Esophagus (tissue), 2 donors: Measurements from ENCODE around the gene MIB2. TPM values are rescaled to one million over a fixed set of nuclear protein-coding genes. Genes with fewer than 3 reads are reported as not detected.

Source experiments
- H3K27ac ChIP-seq, 2 donors: one replicate each; pipeline ENCODE4 v1.5.1; 2013; ENCODE audit warnings: low read depth in 2 of 2, mild to moderate bottlenecking in 2 of 2, inconsistent platforms in 1 of 2, low read length in 1 of 2, moderate library complexity in 1 of 2
- H3K27me3 ChIP-seq, 2 donors: one replicate each; pipeline ENCODE4 v1.6.1; 2013; ENCODE audit warnings: low read length in 2 of 2, control low read depth in 1 of 2, mild to moderate bottlenecking in 1 of 2; ENCODE audit not compliant: insufficient read depth in 2 of 2, control insufficient read depth in 1 of 2
- H3K36me3 ChIP-seq, 2 donors: one replicate each; pipeline ENCODE4 v1.6.1; 2013; ENCODE audit warnings: low read length in 1 of 2; ENCODE audit not compliant: control insufficient read depth in 2 of 2, insufficient read depth in 2 of 2
- H3K4me1 ChIP-seq, 2 donors: one replicate each; pipeline ENCODE4 v1.6.1; 2013; ENCODE audit warnings: low read length in 1 of 2; ENCODE audit not compliant: control insufficient read depth in 2 of 2, insufficient read depth in 2 of 2
- H3K4me3 ChIP-seq, 2 donors: one replicate each; pipeline ENCODE4 v1.5.1; 2013; ENCODE audit warnings: low read length in 2 of 2, mild to moderate bottlenecking in 2 of 2, low read depth in 1 of 2, moderate library complexity in 1 of 2
- H3K9me3 ChIP-seq, 2 donors: one replicate each; pipeline ENCODE4 v1.6.1; 2013; ENCODE audit warnings: mild to moderate bottlenecking in 2 of 2, low read depth in 1 of 2, low read length in 1 of 2, moderate library complexity in 1 of 2; ENCODE audit not compliant: control insufficient read depth in 2 of 2, insufficient read depth in 1 of 2
- WGBS, 2 donors: extraction: QIAGEN DNeasy Blood & Tissue Kit; methylation state at CpG; one replicate each; pipeline ENCODE4 v1.1.7; 2013; 5-methylcytosine and 5-hydroxymethylcytosine counted together
- polyA plus RNA-seq, 2 donors: library from polyadenylated mRNA; stranded (reverse); fragments of 200-250 nt; gene quantifications; one replicate each; pipeline ENCODE4 v1.2.3, GENCODE V29; 2013
- donor health status: healthy with polysubstance abuse.
- donor health status: Bipolar disorder and iron deficiency.

The MIB2 gene
- 100 to 1,000 TPM in 1 of 2 donors, 10 to 100 TPM in 1; 89.9 to 153 TPM for polyA plus RNA-seq

DNA sequence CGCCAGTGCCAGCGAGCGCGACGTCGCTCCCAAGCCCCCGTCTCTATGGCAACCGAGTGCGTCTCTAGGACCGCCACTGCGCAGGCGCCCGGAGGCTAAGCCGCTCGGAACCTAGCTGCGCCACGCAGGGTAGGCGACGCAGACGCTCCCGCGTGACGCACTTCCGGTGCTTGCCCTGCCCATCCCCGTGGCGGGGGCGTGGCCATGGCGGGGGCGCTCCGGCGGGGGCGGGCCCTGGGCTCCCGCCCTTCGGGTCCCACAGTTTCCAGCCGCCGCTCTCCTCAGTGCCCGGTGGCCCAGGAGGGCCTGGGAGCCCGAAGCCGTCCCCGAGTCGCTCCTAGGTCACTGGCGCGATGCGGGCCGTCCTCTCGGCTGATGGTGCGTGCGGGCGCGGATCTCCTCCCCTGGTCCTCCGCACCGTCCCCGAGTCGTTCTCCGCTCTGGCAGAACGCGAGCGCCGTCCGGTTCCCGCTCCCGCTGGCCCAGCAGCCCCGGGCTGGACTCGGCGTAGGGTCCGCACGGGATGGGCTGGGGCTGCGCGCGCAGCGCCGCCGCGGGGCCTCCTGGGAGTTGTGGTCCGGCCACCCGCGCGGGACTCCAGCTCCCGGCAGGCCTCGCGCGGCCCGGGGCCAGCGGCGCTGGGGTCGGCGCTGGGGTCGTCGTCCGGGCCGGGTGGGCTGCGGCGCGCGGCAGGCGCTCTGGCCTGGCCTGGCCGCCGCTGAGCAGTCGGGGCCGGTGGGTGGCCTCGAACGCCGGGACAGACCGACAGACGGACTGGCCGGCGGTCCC lies at the start of gene MIB2:
MIB2 (plus strand) TSS at position 245 of the 789 bp plus-strand sequence. CDS start 7,953 bp downstream, outside the sequence.
- WGBS, 2 donors: 0 to 1% methylated on average over 95 to 107 of the region's 107 CpGs
- Histone ChIP-seq H3K4me1 (peaks cover 11 to 18% of the 10 kb centered on the region in 2 donors), H3K36me3 (no peaks in the 10 kb centered on the region), H3K4me3 (peak within 1 kb of the TSS; percentile 84 to 98), H3K9me3 (no peaks in the 10 kb centered on the region), H3K27ac (peak within 1 kb of the TSS; percentile 99 to 100), H3K27me3 (no peaks in the 10 kb centered on the region)

- no peaks in the 10 kb centered on the region for H3K9me3 ChIP-seq
- H3K4me1 ChIP-seq: peaks cover 3 to 7% of the 10 kb centered on the region in 2 donors
- no peaks in the 10 kb centered on the region for H3K27me3 ChIP-seq
- no peak overlapping the region for H3K4me3 ChIP-seq
- H3K36me3 ChIP-seq: peaks cover 17 to 20% of the 10 kb centered on the region in 2 donors
- WGBS, 2 donors: 85 to 87% methylated on average over 31 of the region's 31 CpGs
- H3K27ac ChIP-seq: peak overlapping the region in 1 of 2 donors; percentile 59
Measured at GRCh38 chr1:1567152-1567875, 48.0 kb upstream of the MIB2 start.

DNA sequence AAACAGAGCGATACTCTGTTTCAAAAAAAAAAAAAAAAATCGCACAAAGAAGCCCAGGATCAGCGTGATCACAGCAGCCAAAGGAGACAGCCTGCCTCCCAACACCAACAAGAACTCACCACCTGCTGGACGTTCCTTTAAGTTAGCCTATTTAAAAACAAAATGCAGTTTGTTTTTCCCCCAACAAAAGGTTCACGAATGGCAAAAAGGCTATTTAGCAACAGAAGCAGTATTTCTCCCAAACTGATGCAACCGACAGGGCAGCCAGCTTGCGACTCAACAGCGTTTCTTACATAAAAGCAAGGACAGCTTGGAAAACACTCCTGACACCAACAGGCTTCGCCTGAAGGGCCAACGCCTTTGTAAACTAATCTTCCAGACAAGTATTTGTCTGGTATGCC lies 47.4 kb upstream of the MIB2 start:
- no peaks in the 10 kb centered on the region for H3K27me3 ChIP-seq
- H3K9me3 ChIP-seq: no peaks in the 10 kb centered on the region
- no peak overlapping the region for H3K4me3 ChIP-seq
- H3K27ac ChIP-seq: peak overlapping the region in 1 of 2 donors; percentile 59
- H3K36me3 ChIP-seq: peaks cover 11 to 14% of the 10 kb centered on the region in 2 donors
- peaks cover 3 to 7% of the 10 kb centered on the region in 2 donors for H3K4me1 ChIP-seq
- 56 to 61% methylated on average over 10 of the region's 10 CpGs for WGBS, 2 donors

DNA sequence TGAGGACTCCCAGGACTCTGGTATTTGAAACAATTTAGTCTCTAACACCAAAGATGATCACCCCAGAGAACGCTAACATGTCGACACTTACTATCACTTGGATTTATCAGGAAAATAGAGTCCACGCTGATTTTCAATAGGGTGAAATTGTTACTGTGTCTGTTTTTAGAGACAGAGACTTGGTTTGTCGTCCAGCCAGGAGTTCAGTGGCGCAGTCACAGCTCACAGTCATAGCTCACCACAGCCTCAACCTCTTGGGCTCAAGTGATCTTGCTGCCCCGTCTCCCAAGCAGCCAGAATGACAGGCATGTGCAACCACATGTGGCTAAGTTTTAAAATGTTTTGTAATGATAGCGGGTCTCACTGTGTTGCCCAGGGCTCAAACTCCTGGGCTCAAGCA lies 46.0 kb upstream of the MIB2 start:
- Histone ChIP-seq H3K27me3 (no peaks in the 10 kb centered on the region), H3K4me1 (peaks cover 3 to 7% of the 10 kb centered on the region in 2 donors), H3K36me3 (peaks cover 6 to 11% of the 10 kb centered on the region in 2 donors), H3K27ac (no peak overlapping the region), H3K9me3 (no peaks in the 10 kb centered on the region), H3K4me3 (no peak overlapping the region)
- 83 to 86% methylated on average over 7 of the region's 7 CpGs for WGBS, 2 donors

- peaks cover 2 to 3% of the 10 kb centered on the region in 2 donors for H3K36me3 ChIP-seq
- peak overlapping the region; percentile 90 to 99 for H3K4me3 ChIP-seq
- H3K27me3 ChIP-seq: no peaks in the 10 kb centered on the region
- WGBS, 2 donors: 0 to 1% methylated on average over 95 to 96 of the region's 96 CpGs
- no peaks in the 10 kb centered on the region for H3K9me3 ChIP-seq
- no peaks in the 10 kb centered on the region for H3K4me1 ChIP-seq
- peak overlapping the region; percentile 97 to 99 for H3K27ac ChIP-seq
Measured at GRCh38 chr1:1573843-1574720, 41.2 kb upstream of the MIB2 start.

- H3K27me3 ChIP-seq: no peaks in the 10 kb centered on the region
- no peaks in the 10 kb centered on the region for H3K9me3 ChIP-seq
- H3K27ac ChIP-seq: peak within 1 kb of the TSS; percentile 97 to 99
- peak within 1 kb of the TSS; percentile 90 to 99 for H3K4me3 ChIP-seq
- H3K4me1 ChIP-seq: no peaks in the 10 kb centered on the region
- 0 to 1% methylated on average over 76 to 87 of the region's 87 CpGs for WGBS, 2 donors
- H3K36me3 ChIP-seq: peaks cover 0 to 2% of the 10 kb centered on the region in 2 donors
Measured at GRCh38 chr1:1574721-1575537, 40.4 kb upstream of the MIB2 start, which contains the start of gene SSU72. SSU72 (minus strand) TSS chr1:1574863; CDS start chr1:1574557, 306 bp downstream.

- no peaks in the 10 kb centered on the region for H3K36me3 ChIP-seq
- no peak overlapping the region for H3K27ac ChIP-seq
- H3K9me3 ChIP-seq: no peaks in the 10 kb centered on the region
- H3K4me1 ChIP-seq: no peaks in the 10 kb centered on the region
- no peak overlapping the region for H3K4me3 ChIP-seq
- WGBS, 2 donors: 46 to 47% methylated on average over 10 of the region's 10 CpGs
- no peaks in the 10 kb centered on the region for H3K27me3 ChIP-seq
Measured at GRCh38 chr1:1577367-1578011, 37.8 kb upstream of the MIB2 start.

DNA sequence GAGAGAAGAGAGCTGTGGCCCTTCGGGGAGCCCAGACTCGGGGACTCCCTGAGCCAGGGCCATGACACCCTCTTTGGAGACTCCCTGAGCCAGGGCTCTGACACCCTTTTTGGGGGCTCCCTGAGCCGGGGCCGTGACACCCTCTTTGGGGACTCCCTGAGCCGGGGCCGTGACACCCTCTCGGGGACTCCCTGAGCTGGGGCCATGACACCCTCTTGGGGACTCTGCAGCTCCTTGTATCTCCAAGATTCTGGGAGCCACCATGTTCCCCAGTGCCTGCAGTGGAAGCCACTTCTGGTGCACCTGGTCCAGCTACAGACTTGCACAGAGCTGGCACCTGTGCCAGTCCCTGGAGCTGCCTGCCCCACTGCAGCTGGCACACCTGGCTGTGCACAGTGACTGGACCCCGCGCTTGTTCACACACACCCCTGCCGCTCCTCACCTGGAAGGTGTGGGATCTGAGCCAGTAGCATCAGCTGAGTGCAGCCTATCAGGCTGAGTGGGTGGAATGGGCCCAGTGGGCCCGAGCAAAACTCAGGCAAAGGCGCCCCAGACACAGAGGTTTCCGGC lies 36.8 kb upstream of the MIB2 start:
- WGBS, 2 donors: 84 to 88% methylated on average over 11 to 13 of the region's 13 CpGs
- H3K4me1 ChIP-seq: no peaks in the 10 kb centered on the region

More for the DNA sequence above, 36.8 kb upstream of the MIB2 start:
- Histone ChIP-seq H3K4me3 (no peak overlapping the region), H3K27me3 (no peaks in the 10 kb centered on the region), H3K9me3 (no peaks in the 10 kb centered on the region), H3K36me3 (no peaks in the 10 kb centered on the region), H3K27ac (no peak overlapping the region)
